Measurements from ENCODE around the gene ZNF160. TPM values are rescaled to one million over a fixed set of nuclear protein-coding genes. Genes with fewer than 3 reads are reported as not detected.

The ZNF160 gene
- total and polyA plus RNA-seq, 2 of the 4 experiments (the other 2 are of a cell fraction) = 22.6 to 26.9 TPM

GRCh38 chr19:53045536-53045935 lies 57.7 kb downstream of the ZNF160 start:
- Histone ChIP-seq H4K8ac (ENCODE audit: low read depth in 2 of 2, low read length in 2 of 2) (no peak overlapping the region), H3K4me2 (ENCODE audit: low read depth, low read length) (no peak overlapping the region), H3K4me3 (ENCODE audit: insufficient read depth, low read depth, low read length) (no peak overlapping the region), H4K5ac (ENCODE audit: low read depth, low read length) (no peak overlapping the region), H3K4ac (ENCODE audit: low read depth, low read length) (no peak overlapping the region), H3K9ac (ENCODE audit: low read depth, low read length) (no peak overlapping the region), H3K4me1 (ENCODE audit: control insufficient read depth, insufficient read depth, low read length) (no peaks in the 10 kb centered on the region), H3K36me3 (ENCODE audit: control insufficient read depth, insufficient read depth, low read length) (no peaks in the 10 kb centered on the region), H3K27me3 (ENCODE audit: control insufficient read depth, insufficient read depth, low read length) (no peaks in the 10 kb centered on the region), H3K23ac (ENCODE audit: low read depth, low read length) (no peak overlapping the region), H2BK120ac (ENCODE audit: low read depth, low read length) (no peak overlapping the region), H2AK9ac (replicated peaks; ENCODE audit: low read depth, low read length, poor library complexity) (no peak overlapping the region), H2AK5ac (ENCODE audit: low read depth, low read length) (no peak overlapping the region), H2BK20ac (ENCODE audit: low read depth, low read length) (no peak overlapping the region), H3K9me3 (ENCODE audit: control insufficient read depth, insufficient read depth, low read length) (peaks cover 15% of the 10 kb centered on the region), H3K9me1 (ENCODE audit: insufficient read depth, low read length) (no peaks in the 10 kb centered on the region), H2BK15ac (ENCODE audit: low read depth, low read length) (no peak overlapping the region), H3K56ac (ENCODE audit: extremely low read depth, insufficient read depth, low read length) (no peak overlapping the region), H2BK5ac (ENCODE audit: low read depth, low read length, poor library complexity, severe bottlenecking) (no peak overlapping the region), H4K20me1 (ENCODE audit: insufficient read depth, low read length) (no peaks in the 10 kb centered on the region), H4K91ac (ENCODE audit: insufficient read depth, low read depth, low read length) (no peak overlapping the region), H3K14ac (replicated peaks; ENCODE audit: low read depth, low read length) (no peak overlapping the region), H3K27ac (ENCODE audit: insufficient read depth, low read length) (no peak overlapping the region), H3K18ac (ENCODE audit: low read depth, low read length) (no peak overlapping the region), H2AFZ (replicated peaks; ENCODE audit: low read length, poor library complexity) (no peak overlapping the region), H3K79me1 (ENCODE audit: low read depth in 1 of 2, low read length in 2 of 2) (no peaks in the 10 kb centered on the region)
- intact Hi-C loops (cut with micrococcal nuclease) (no loop called here), dilution Hi-C loops (cut with HindIII; ENCODE audit: low sequenced_read_pairs, unreplicated experiment) (no loop called here), in situ Hi-C loops (cut with MboI; ENCODE audit: low sequenced_read_pairs) (no loop called here)
- no peak for TF ChIP-seq NFE2L2 (IDR thresholded peaks at IDR 0.05; ENCODE audit: low read depth, low read length)
- TF ChIP-seq CEBPB (IDR thresholded peaks at IDR 0.05; ENCODE audit: low read depth, low read length) = no peak
- TF ChIP-seq MXI1 (IDR thresholded peaks at IDR 0.05; ENCODE audit: borderline replicate concordance, low read depth, low read length) = no peak
- no peak for TF ChIP-seq BHLHE40 (IDR thresholded peaks at IDR 0.05; ENCODE audit: low read depth, low read length)
- TF ChIP-seq FOS (IDR thresholded peaks at IDR 0.05; ENCODE audit: low read depth, low read length) = no peak
- no peak for TF ChIP-seq RFX5 (IDR thresholded peaks at IDR 0.05; ENCODE audit: low read depth, low read length)
- TF ChIP-seq RCOR1 (IDR thresholded peaks at IDR 0.05; ENCODE audit: insufficient replicate concordance, low read length) = no peak
- TF ChIP-seq CHD1 (IDR thresholded peaks at IDR 0.05; ENCODE audit: low read depth, low read length) = no peak
- TF ChIP-seq, protein P1, sequence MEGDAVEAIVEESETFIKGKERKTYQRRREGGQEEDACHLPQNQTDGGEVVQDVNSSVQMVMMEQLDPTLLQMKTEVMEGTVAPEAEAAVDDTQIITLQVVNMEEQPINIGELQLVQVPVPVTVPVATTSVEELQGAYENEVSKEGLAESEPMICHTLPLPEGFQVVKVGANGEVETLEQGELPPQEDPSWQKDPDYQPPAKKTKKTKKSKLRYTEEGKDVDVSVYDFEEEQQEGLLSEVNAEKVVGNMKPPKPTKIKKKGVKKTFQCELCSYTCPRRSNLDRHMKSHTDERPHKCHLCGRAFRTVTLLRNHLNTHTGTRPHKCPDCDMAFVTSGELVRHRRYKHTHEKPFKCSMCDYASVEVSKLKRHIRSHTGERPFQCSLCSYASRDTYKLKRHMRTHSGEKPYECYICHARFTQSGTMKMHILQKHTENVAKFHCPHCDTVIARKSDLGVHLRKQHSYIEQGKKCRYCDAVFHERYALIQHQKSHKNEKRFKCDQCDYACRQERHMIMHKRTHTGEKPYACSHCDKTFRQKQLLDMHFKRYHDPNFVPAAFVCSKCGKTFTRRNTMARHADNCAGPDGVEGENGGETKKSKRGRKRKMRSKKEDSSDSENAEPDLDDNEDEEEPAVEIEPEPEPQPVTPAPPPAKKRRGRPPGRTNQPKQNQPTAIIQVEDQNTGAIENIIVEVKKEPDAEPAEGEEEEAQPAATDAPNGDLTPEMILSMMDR (conservative IDR thresholded peaks at IDR 0.05; ENCODE audit: low read depth, low read length) = no peak
- TF ChIP-seq MAZ (IDR thresholded peaks at IDR 0.05; ENCODE audit: borderline replicate concordance, low read depth, low read length) = no peak
- TF ChIP-seq POLR2A (IDR thresholded peaks at IDR 0.05; ENCODE audit: low read depth, low read length) = no peak
- ChIA-PET POLR2A (ENCODE audit: unreplicated experiment) (no interaction called here), CTCF (no interaction called here)
- DNase-seq (no peak), ATAC-seq (ENCODE audit: low read depth) (no peak)
- no CpG with 5 or more reads among the region's 16 CpGs for WGBS, 2 experiments (ENCODE audit: extremely low coverage in 2 of 2, insufficient read length in 1 of 2)
- BruUV-seq (replicated peaks) = no TSS peak
